ENCODE results near the gene UPK3A. TPM values are rescaled to one million over a fixed set of nuclear protein-coding genes. Genes with fewer than 3 reads are reported as not detected.

Gene UPK3A
- total RNA-seq, 1 experiment from 2014 or later, result 2.0 TPM

- intact Hi-C loops (cut with micrococcal nuclease; ENCODE audit: unreplicated experiment), result no loop called here
- no peak for TF ChIP-seq CTCF (IDR thresholded peaks at IDR 0.05; ENCODE audit: insufficient read depth in 1 of 2, low read depth in 1 of 2, low read length in 1 of 2, severe bottlenecking in 1 of 2, unreplicated experiment in 1 of 2)
- H3K36me3 ChIP-seq (ENCODE audit: control insufficient read depth, insufficient read depth, low read length), result no peaks in the 10 kb centered on the region
- H3K27me3 ChIP-seq (replicated peaks; ENCODE audit: control insufficient read depth, insufficient read depth, low read length), result no peaks in the 10 kb centered on the region
- H3K27ac Mint-ChIP-seq (ENCODE audit: unreplicated experiment), result no peak overlapping the region
- no TSS peak for BruUV-seq (replicated peaks)
- no peaks in the 10 kb centered on the region for H3K4me1 Mint-ChIP-seq (ENCODE audit: low read depth, unreplicated experiment)
- POLR2A ChIA-PET, result no interaction called here
- DNase-seq, result no peak
- no peaks in the 10 kb centered on the region for H3K27me3 Mint-ChIP-seq (ENCODE audit: insufficient read depth, unreplicated experiment)
- CTCF ChIA-PET, result interaction anchor here (0.5 kb wide), 1 partner anchor 70 kb away, joined by 3 read pairs; no protein-coding TSS in a partner anchor
- no peaks in the 10 kb centered on the region for H3K9me3 ChIP-seq
- no peak overlapping the region for H3K4me3 ChIP-seq (ENCODE audit: low read depth, low read length)
- H3K9me3 Mint-ChIP-seq (ENCODE audit: unreplicated experiment), result no peaks in the 10 kb centered on the region
- H3K36me3 Mint-ChIP-seq (ENCODE audit: insufficient read depth, unreplicated experiment), result peaks cover 64% of the 10 kb centered on the region
- no peaks in the 10 kb centered on the region for H3K4me1 ChIP-seq
- H3K4me3 Mint-ChIP-seq (ENCODE audit: unreplicated experiment), result no peak overlapping the region
Observed at GRCh38 chr22:45340323-45340722, 55.6 kb downstream of the UPK3A start.

DNA sequence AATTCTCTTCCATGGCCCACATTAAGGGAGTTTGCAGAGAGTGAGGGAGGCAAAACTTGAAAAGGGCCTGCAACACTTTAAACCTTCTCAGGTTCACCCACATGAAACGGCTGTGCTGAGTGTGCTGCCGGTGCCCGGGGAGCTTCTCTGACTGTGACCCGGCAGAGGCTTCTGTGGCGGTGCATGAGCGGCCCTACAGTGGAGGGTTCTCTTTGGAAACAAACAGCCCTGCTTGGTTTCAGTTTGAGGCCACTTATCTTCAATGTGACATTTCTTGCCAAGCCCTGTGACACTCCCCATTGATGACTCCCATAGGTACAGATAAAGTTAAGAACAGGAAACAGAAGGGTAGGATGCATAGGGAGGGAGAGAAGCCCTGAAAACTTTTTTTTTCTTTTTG lies 56.7 kb downstream of the UPK3A start:
- POLR2A ChIA-PET, result no interaction called here
- DNase-seq, result no peak
- CTCF ChIA-PET, result no interaction called here
- no peaks in the 10 kb centered on the region for H3K27me3 ChIP-seq (replicated peaks; ENCODE audit: control insufficient read depth, insufficient read depth, low read length)
- Mint-ChIP-seq H3K27me3 (ENCODE audit: insufficient read depth, unreplicated experiment) (no peaks in the 10 kb centered on the region), H3K36me3 (ENCODE audit: insufficient read depth, unreplicated experiment) (peaks cover 61% of the 10 kb centered on the region), H3K4me1 (ENCODE audit: low read depth, unreplicated experiment) (no peaks in the 10 kb centered on the region), H3K27ac (ENCODE audit: unreplicated experiment) (no peak overlapping the region), H3K4me3 (ENCODE audit: unreplicated experiment) (no peak overlapping the region), H3K9me3 (ENCODE audit: unreplicated experiment) (no peaks in the 10 kb centered on the region)
- no peaks in the 10 kb centered on the region for H3K9me3 ChIP-seq
- intact Hi-C loops (cut with micrococcal nuclease; ENCODE audit: unreplicated experiment), result no loop called here
- no peaks in the 10 kb centered on the region for H3K4me1 ChIP-seq
- TF ChIP-seq CTCF (IDR thresholded peaks at IDR 0.05; ENCODE audit: insufficient read depth in 1 of 2, low read depth in 1 of 2, low read length in 1 of 2, severe bottlenecking in 1 of 2, unreplicated experiment in 1 of 2), result no peak
- H3K36me3 ChIP-seq (ENCODE audit: control insufficient read depth, insufficient read depth, low read length), result no peaks in the 10 kb centered on the region
- TSS peak; percentile 31 for BruUV-seq (replicated peaks)
- H3K4me3 ChIP-seq (ENCODE audit: low read depth, low read length), result no peak overlapping the region

- intact Hi-C loops (cut with micrococcal nuclease; ENCODE audit: unreplicated experiment), result no loop called here
- H3K9me3 Mint-ChIP-seq (ENCODE audit: unreplicated experiment), result no peaks in the 10 kb centered on the region
- Histone ChIP-seq H3K27me3 (replicated peaks; ENCODE audit: control insufficient read depth, insufficient read depth, low read length) (no peaks in the 10 kb centered on the region), H3K9me3 (no peaks in the 10 kb centered on the region), H3K4me3 (ENCODE audit: low read depth, low read length) (no peak overlapping the region), H3K4me1 (no peaks in the 10 kb centered on the region), H3K36me3 (ENCODE audit: control insufficient read depth, insufficient read depth, low read length) (no peaks in the 10 kb centered on the region)
- no peak for TF ChIP-seq CTCF (IDR thresholded peaks at IDR 0.05; ENCODE audit: insufficient read depth in 1 of 2, low read depth in 1 of 2, low read length in 1 of 2, severe bottlenecking in 1 of 2, unreplicated experiment in 1 of 2)
- BruUV-seq (replicated peaks), result no TSS peak
- H3K4me1 Mint-ChIP-seq (ENCODE audit: low read depth, unreplicated experiment), result no peaks in the 10 kb centered on the region
- no peak for DNase-seq
- CTCF ChIA-PET, result no interaction called here
- no peak overlapping the region for H3K27ac Mint-ChIP-seq (ENCODE audit: unreplicated experiment)
- H3K4me3 Mint-ChIP-seq (ENCODE audit: unreplicated experiment), result no peak overlapping the region
- peaks cover 44% of the 10 kb centered on the region for H3K36me3 Mint-ChIP-seq (ENCODE audit: insufficient read depth, unreplicated experiment)
- no peaks in the 10 kb centered on the region for H3K27me3 Mint-ChIP-seq (ENCODE audit: insufficient read depth, unreplicated experiment)
- POLR2A ChIA-PET, result no interaction called here
Observed at GRCh38 chr22:45343143-45343542, 58.4 kb downstream of the UPK3A start.

All from Caco-2 (cell line).